ENCODE measurements around the gene KIF23. TPM values are rescaled to one million over a fixed set of nuclear protein-coding genes. Genes with fewer than 3 reads are reported as not detected.

Gene KIF23
- total RNA-seq, 1 donor from 2014 or later = 193 TPM

- Mint-ChIP-seq H3K27ac (no peak overlapping the region), H3K36me3 (no peaks in the 10 kb centered on the region), H3K4me1 (peaks cover 23% of the 10 kb centered on the region), H3K9me3 (no peaks in the 10 kb centered on the region), H3K4me3 (no peak overlapping the region), H3K27me3 (ENCODE audit: insufficient read depth, low read depth) (peaks cover 10% of the 10 kb centered on the region)
- no peak overlapping the region for H3K9ac ChIP-seq
- no peaks in the 10 kb centered on the region for H4K20me1 ChIP-seq (ENCODE audit: low read depth)
- no peaks in the 10 kb centered on the region for H3K79me2 ChIP-seq (ENCODE audit: low read depth)
- no peak for DNase-seq (ENCODE audit: low spot score)
- no peak overlapping the region for H3K4me2 ChIP-seq
- H3K36me3 ChIP-seq = no peaks in the 10 kb centered on the region
- no peak overlapping the region for H2AFZ ChIP-seq (replicated peaks)
- H3K4me3 ChIP-seq = no peak overlapping the region
- TF ChIP-seq CTCF (IDR thresholded peaks at IDR 0.05) (no peak), EZH2 (IDR thresholded peaks at IDR 0.05) (no peak), EZH2phosphoT487 (IDR thresholded peaks at IDR 0.05) (no peak)
- no peaks in the 10 kb centered on the region for H3K9me3 ChIP-seq (ENCODE audit: low read depth)
- H3K27ac ChIP-seq = no peak overlapping the region
- H3F3A ChIP-seq (ENCODE audit: low read depth) = no peaks in the 10 kb centered on the region
- peaks cover 12% of the 10 kb centered on the region for H3K4me1 ChIP-seq
- no peaks in the 10 kb centered on the region for H3K27me3 ChIP-seq
Observed at GRCh38 chr15:69391046-69391757, 22.9 kb upstream of the KIF23 start.

GRCh38 chr15:69392352-69392751 lies 21.8 kb upstream of the KIF23 start:
- Histone ChIP-seq H3K4me1 (peaks cover 12% of the 10 kb centered on the region), H3K79me2 (ENCODE audit: low read depth) (no peaks in the 10 kb centered on the region), H3K4me3 (no peak overlapping the region), H3K27ac (no peak overlapping the region), H3K27me3 (no peaks in the 10 kb centered on the region), H3K9me3 (ENCODE audit: low read depth) (no peaks in the 10 kb centered on the region), H2AFZ (replicated peaks) (no peak overlapping the region), H4K20me1 (ENCODE audit: low read depth) (no peaks in the 10 kb centered on the region), H3F3A (ENCODE audit: low read depth) (no peaks in the 10 kb centered on the region), H3K9ac (no peak overlapping the region), H3K36me3 (no peaks in the 10 kb centered on the region), H3K4me2 (no peak overlapping the region)
- Mint-ChIP-seq H3K4me1 (peaks cover 23% of the 10 kb centered on the region), H3K36me3 (no peaks in the 10 kb centered on the region), H3K4me3 (no peak overlapping the region), H3K27me3 (ENCODE audit: insufficient read depth, low read depth) (peaks cover 10% of the 10 kb centered on the region), H3K9me3 (no peaks in the 10 kb centered on the region), H3K27ac (no peak overlapping the region)
- no peak for DNase-seq (ENCODE audit: low spot score)
- TF ChIP-seq EZH2 (IDR thresholded peaks at IDR 0.05) (no peak), CTCF (IDR thresholded peaks at IDR 0.05) (no peak), EZH2phosphoT487 (IDR thresholded peaks at IDR 0.05) (no peak)

GRCh38 chr15:69393831-69394491 lies 20.2 kb upstream of the KIF23 start:
- no peaks in the 10 kb centered on the region for H3K79me2 ChIP-seq (ENCODE audit: low read depth)
- no peak overlapping the region for H3K4me3 ChIP-seq
- H3K9ac ChIP-seq = no peak overlapping the region
- no peak overlapping the region for H3K4me2 ChIP-seq
- H4K20me1 ChIP-seq (ENCODE audit: low read depth) = no peaks in the 10 kb centered on the region
- no peaks in the 10 kb centered on the region for H3K9me3 Mint-ChIP-seq
- H3K4me3 Mint-ChIP-seq = no peak overlapping the region
- no peaks in the 10 kb centered on the region for H3F3A ChIP-seq (ENCODE audit: low read depth)
- H3K27ac ChIP-seq = no peak overlapping the region
- peak overlapping the region; percentile 88 for H2AFZ ChIP-seq (replicated peaks)
- peaks cover 10% of the 10 kb centered on the region for H3K27me3 Mint-ChIP-seq (ENCODE audit: insufficient read depth, low read depth)
- peaks cover 17% of the 10 kb centered on the region for H3K4me1 Mint-ChIP-seq
- H3K27me3 ChIP-seq = no peaks in the 10 kb centered on the region
- no peak for TF ChIP-seq CTCF (IDR thresholded peaks at IDR 0.05)
- no peak for TF ChIP-seq EZH2phosphoT487 (IDR thresholded peaks at IDR 0.05)
- TF ChIP-seq EZH2 (IDR thresholded peaks at IDR 0.05) = no peak
- H3K27ac Mint-ChIP-seq = peak overlapping the region; percentile 57
- peaks cover 12% of the 10 kb centered on the region for H3K4me1 ChIP-seq
- H3K36me3 ChIP-seq = no peaks in the 10 kb centered on the region
- H3K36me3 Mint-ChIP-seq = no peaks in the 10 kb centered on the region
- DNase-seq (ENCODE audit: low spot score) = no peak
- no peaks in the 10 kb centered on the region for H3K9me3 ChIP-seq (ENCODE audit: low read depth)
